ENCODE measurements around the gene TPRN.

The TPRN gene

DNA sequence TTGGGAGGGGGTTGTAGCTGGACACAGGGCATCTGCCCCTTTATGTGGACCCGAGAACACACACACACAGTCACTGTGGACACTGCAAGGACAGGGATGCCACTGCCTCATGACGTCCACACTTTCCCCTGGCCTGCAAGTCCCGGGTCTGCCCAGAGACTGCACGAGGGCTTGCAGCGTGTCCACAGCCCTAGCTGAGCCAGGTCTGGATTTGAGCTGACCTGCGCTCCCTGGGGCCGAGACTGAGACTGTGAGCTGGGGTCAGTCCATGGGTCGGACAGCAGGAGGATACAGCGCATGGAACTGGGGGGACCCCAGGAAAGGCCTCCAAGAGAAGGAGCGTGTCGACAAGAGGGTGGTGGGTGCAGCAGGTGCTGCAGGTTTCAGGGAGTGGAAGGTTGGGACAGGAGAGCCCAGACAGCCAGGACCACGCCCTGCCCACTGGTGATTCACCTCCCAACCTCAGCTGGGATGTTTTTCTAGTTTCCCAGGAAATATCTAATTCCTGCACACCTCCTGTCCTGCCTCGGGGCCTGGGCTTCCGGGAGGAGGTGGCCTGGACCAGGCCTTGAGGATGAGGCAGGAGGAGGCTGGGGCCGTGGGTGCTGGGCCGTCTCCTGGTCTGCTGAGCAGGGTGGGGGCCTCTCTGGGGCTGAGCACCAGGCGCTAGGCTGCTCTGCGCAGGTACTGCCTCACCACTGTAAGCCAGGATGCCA, 26.0 kb upstream of the TPRN start:
- H3K4me2 ChIP-seq (ENCODE audit: low read depth, low read length, poor library complexity, severe bottlenecking): no peak overlapping the region
- no peaks in the 10 kb centered on the region for H3K27me3 ChIP-seq (ENCODE audit: insufficient read depth, low read length, poor library complexity, severe bottlenecking)
- H3K79me2 ChIP-seq (ENCODE audit: insufficient read depth, low read length): no peaks in the 10 kb centered on the region
- no peaks in the 10 kb centered on the region for H4K20me1 ChIP-seq (ENCODE audit: insufficient read depth, low read length, poor library complexity, severe bottlenecking)
- H3K4me3 ChIP-seq (ENCODE audit: low read length, poor library complexity, severe bottlenecking): no peak overlapping the region
- H2AFZ ChIP-seq (ENCODE audit: low read length): no peak overlapping the region
- H3K9me2 ChIP-seq (replicated peaks; ENCODE audit: low read depth, low read length): no peaks in the 10 kb centered on the region
- TF ChIP-seq EZH2phosphoT487 (IDR thresholded peaks at IDR 0.05; ENCODE audit: borderline replicate concordance): no peak
- no peak for TF ChIP-seq CTCF (conservative IDR thresholded peaks at IDR 0.05; ENCODE audit: low read length)
- no peaks in the 10 kb centered on the region for H3K36me3 ChIP-seq (ENCODE audit: insufficient read depth, low read length)
- no peaks in the 10 kb centered on the region for H3K9me3 ChIP-seq (ENCODE audit: insufficient read depth, low read depth, low read length)
- H3K4me1 ChIP-seq (ENCODE audit: insufficient read depth, low read length, poor library complexity, severe bottlenecking): peaks cover 21% of the 10 kb centered on the region
- peak overlapping the region; percentile 36 for H3K9ac ChIP-seq (ENCODE audit: low read depth, low read length, poor library complexity, severe bottlenecking)
- H3F3A ChIP-seq (ENCODE audit: low read depth): no peaks in the 10 kb centered on the region

DNA sequence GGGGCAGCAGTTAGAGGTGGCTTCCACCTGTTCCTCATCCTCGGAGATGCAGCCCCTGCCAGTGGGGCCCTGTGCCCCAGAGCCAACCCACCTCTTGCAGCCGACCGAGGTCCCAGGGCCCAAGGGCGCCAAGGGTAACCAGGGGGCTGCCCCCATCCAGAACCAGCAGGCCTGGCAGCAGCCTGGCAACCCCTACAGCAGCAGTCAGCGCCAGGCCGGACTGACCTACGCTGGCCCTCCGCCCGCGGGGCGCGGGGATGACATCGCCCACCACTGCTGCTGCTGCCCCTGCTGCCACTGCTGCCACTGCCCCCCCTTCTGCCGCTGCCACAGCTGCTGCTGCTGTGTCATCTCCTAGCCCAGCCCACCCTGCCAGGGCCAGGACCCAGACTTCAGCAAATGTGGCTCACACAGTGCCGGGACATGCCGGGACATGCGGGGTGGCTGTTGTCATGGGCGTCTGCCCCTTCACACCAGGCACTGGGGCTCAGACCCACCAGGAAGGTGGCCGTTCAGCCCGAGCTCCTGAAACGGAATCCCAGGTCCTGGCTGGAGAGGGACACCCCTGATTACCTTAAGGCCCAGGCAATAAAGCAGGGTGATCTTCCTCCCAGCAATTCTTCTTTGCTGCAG, 25.3 kb upstream of the TPRN start:
- Histone ChIP-seq H3K79me2 (ENCODE audit: insufficient read depth, low read length) (no peaks in the 10 kb centered on the region), H3K4me1 (ENCODE audit: insufficient read depth, low read length, poor library complexity, severe bottlenecking) (peaks cover 21% of the 10 kb centered on the region), H3F3A (ENCODE audit: low read depth) (no peaks in the 10 kb centered on the region), H3K4me3 (ENCODE audit: low read length, poor library complexity, severe bottlenecking) (no peak overlapping the region), H2AFZ (ENCODE audit: low read length) (no peak overlapping the region), H3K4me2 (ENCODE audit: low read depth, low read length, poor library complexity, severe bottlenecking) (peak overlapping the region; percentile 98), H3K27me3 (ENCODE audit: insufficient read depth, low read length, poor library complexity, severe bottlenecking) (no peaks in the 10 kb centered on the region), H3K9ac (ENCODE audit: low read depth, low read length, poor library complexity, severe bottlenecking) (peak overlapping the region; percentile 97), H3K9me3 (ENCODE audit: insufficient read depth, low read depth, low read length) (no peaks in the 10 kb centered on the region), H3K36me3 (ENCODE audit: insufficient read depth, low read length) (no peaks in the 10 kb centered on the region), H3K9me2 (replicated peaks; ENCODE audit: low read depth, low read length) (no peaks in the 10 kb centered on the region), H4K20me1 (ENCODE audit: insufficient read depth, low read length, poor library complexity, severe bottlenecking) (no peaks in the 10 kb centered on the region)
- TF ChIP-seq CTCF (conservative IDR thresholded peaks at IDR 0.05; ENCODE audit: low read length) (no peak), EZH2phosphoT487 (IDR thresholded peaks at IDR 0.05; ENCODE audit: borderline replicate concordance) (no peak)

GRCh38 chr9:137224830-137225694, 24.5 kb upstream of the TPRN start, which contains the start of gene CYSRT1:
Gene CYSRT1, plus strand, starts transcription at chr9:137225174. Its CDS starts 448 bp downstream, at chr9:137225622.
- Histone ChIP-seq H3K79me2 (ENCODE audit: insufficient read depth, low read length) (no peaks in the 10 kb centered on the region), H3K4me3 (ENCODE audit: low read length, poor library complexity, severe bottlenecking) (peak within 1 kb of the TSS; percentile 90), H4K20me1 (ENCODE audit: insufficient read depth, low read length, poor library complexity, severe bottlenecking) (no peaks in the 10 kb centered on the region), H3K9me2 (replicated peaks; ENCODE audit: low read depth, low read length) (no peaks in the 10 kb centered on the region), H3K9me3 (ENCODE audit: insufficient read depth, low read depth, low read length) (no peaks in the 10 kb centered on the region), H3K9ac (ENCODE audit: low read depth, low read length, poor library complexity, severe bottlenecking) (peak within 1 kb of the TSS; percentile 97), H3K36me3 (ENCODE audit: insufficient read depth, low read length) (no peaks in the 10 kb centered on the region), H3K4me2 (ENCODE audit: low read depth, low read length, poor library complexity, severe bottlenecking) (peak within 1 kb of the TSS; percentile 98), H3K27me3 (ENCODE audit: insufficient read depth, low read length, poor library complexity, severe bottlenecking) (no peaks in the 10 kb centered on the region), H3K4me1 (ENCODE audit: insufficient read depth, low read length, poor library complexity, severe bottlenecking) (peaks cover 21% of the 10 kb centered on the region), H3F3A (ENCODE audit: low read depth) (no peaks in the 10 kb centered on the region), H2AFZ (ENCODE audit: low read length) (no peak within 1 kb of the TSS)
- no peak for TF ChIP-seq EZH2phosphoT487 (IDR thresholded peaks at IDR 0.05; ENCODE audit: borderline replicate concordance)
- TF ChIP-seq CTCF (conservative IDR thresholded peaks at IDR 0.05; ENCODE audit: low read length): no peak

All from Loucy (cell line).